ENCODE measurements around the gene CRABP2. TPM values are rescaled to one million over a fixed set of nuclear protein-coding genes. Genes with fewer than 3 reads are reported as not detected.

CRABP2 gene
- total and polyA plus RNA-seq, 2 donors (not counting 3 experiments of a cell fraction or from before 2014, with no cell fraction given), result 0.32 to 1.0 TPM

GRCh38 chr1:156711011-156711817 is 5.8 kb upstream of the CRABP2 start:
- H3K4me2 ChIP-seq (ENCODE audit: insufficient read depth, low read length), result no peak overlapping the region
- H3K79me2 ChIP-seq (ENCODE audit: control insufficient read depth, insufficient read depth, low read length), result no peaks in the 10 kb centered on the region
- CTCF ChIA-PET, result interaction anchor here (1.0 to 15.5 kb wide), 7 partner anchors 10 to 179 kb away, joined by 3 to 453 read pairs (median 4); no protein-coding TSS in a partner anchor
- peaks cover 0 to 1% of the 10 kb centered on the region in 2 experiments for H3K27me3 ChIP-seq (ENCODE audit: control insufficient read depth in 2 of 2, insufficient read depth in 2 of 2, low read length in 2 of 2)
- DNase-seq (ENCODE audit: low read depth, low spot score), result no peak
- no peaks in the 10 kb centered on the region for H4K20me1 ChIP-seq (replicated peaks; ENCODE audit: control insufficient read depth, extremely low read depth, insufficient read depth, low read length)
- no peaks in the 10 kb centered on the region for H3K9me3 ChIP-seq (replicated peaks; ENCODE audit: control insufficient read depth, insufficient read depth, low read length)
- no peaks in the 10 kb centered on the region for H3K36me3 ChIP-seq (ENCODE audit: control insufficient read depth in 2 of 2, extremely low read depth in 1 of 2, insufficient read depth in 2 of 2, low read length in 2 of 2)
- peaks cover 4% of the 10 kb centered on the region for H3K4me1 ChIP-seq (ENCODE audit: control insufficient read depth, extremely low read depth, insufficient read depth, low read length)
- no peak overlapping the region for H3K9ac ChIP-seq (replicated peaks; ENCODE audit: extremely low read depth, insufficient read depth, low read length)
- no peak overlapping the region for H3K27ac ChIP-seq (ENCODE audit: insufficient read depth, low read depth, low read length)
- dilution Hi-C loops (cut with MboI; ENCODE audit: extremely low pct_ligation_motif_present, low sequenced_read_pairs) (no loop called here), intact Hi-C loops (cut with micrococcal nuclease) (no loop called here)
- FAIRE-seq, result no peak
- no peak for TF ChIP-seq POLR2AphosphoS5 (IDR thresholded peaks at IDR 0.05; ENCODE audit: insufficient read depth, low read depth, low read length)
- no peak for TF ChIP-seq MAX (IDR thresholded peaks at IDR 0.05; ENCODE audit: insufficient read depth, insufficient read length)
- no peak for TF ChIP-seq EZH2 (IDR thresholded peaks at IDR 0.05; ENCODE audit: borderline replicate concordance, low read depth, low read length, severe bottlenecking)
- TF ChIP-seq POLR2A (IDR thresholded peaks at IDR 0.05; ENCODE audit: low read depth, low read length), result no peak
- no peak for TF ChIP-seq GATA2 (IDR thresholded peaks at IDR 0.05; ENCODE audit: insufficient read depth, insufficient read length, low read depth, low read length)
- no peak for TF ChIP-seq JUN (IDR thresholded peaks at IDR 0.05; ENCODE audit: borderline replicate concordance, insufficient read depth, insufficient read length, low read depth)
- no peak for TF ChIP-seq CTCF (IDR thresholded peaks at IDR 0.05; ENCODE audit: extremely low read depth in 1 of 2, insufficient read depth in 1 of 2, low read depth in 1 of 2, low read length in 2 of 2)
- TF ChIP-seq FOS (IDR thresholded peaks at IDR 0.05; ENCODE audit: borderline replicate concordance, insufficient read depth, low read length), result no peak
- no peak for TF ChIP-seq MYC (IDR thresholded peaks at IDR 0.05; ENCODE audit: low read depth, low read length)
- BruUV-seq (replicated peaks), result no TSS peak
- no peaks in the 10 kb centered on the region for H3K9me1 ChIP-seq (replicated peaks; ENCODE audit: control insufficient read depth, extremely low read depth, insufficient read depth, low read length)
- no peak overlapping the region for H3K4me3 ChIP-seq (replicated peaks in 1 of 3; ENCODE audit: insufficient read depth in 1 of 3, low read depth in 1 of 3, low read length in 3 of 3)
- POLR2A ChIA-PET, result interaction anchor here (0.7 kb wide), 1 partner anchor 208 kb away, joined by 3 read pairs; no protein-coding TSS in a partner anchor
- H2AFZ ChIP-seq (ENCODE audit: low read depth, low read length), result no peak overlapping the region

Measured in endothelial cell of umbilical vein (primary cell).